ENCODE results near the gene DDX27. TPM values are rescaled to one million over a fixed set of nuclear protein-coding genes. Genes with fewer than 3 reads are reported as not detected.

The DDX27 gene
- total and polyA plus RNA-seq, 9 of the 15 experiments (the other 6 are each of a cell fraction or from before 2014, with no cell fraction given): 17.9 to 79.3 (median 57.0) TPM

GRCh38 chr20:49281913-49282467, 62.8 kb downstream of the DDX27 start (continued):
- TF ChIP-seq PKNOX1 (IDR thresholded peaks at IDR 0.05) (no peak), HMGXB4 (CRISPR knock-in tag; IDR thresholded peaks at IDR 0.05) (0 out of 2 replicates have a peak, but pooled peaks have one; percentile 28), MTA2 (IDR thresholded peaks at IDR 0.05; ENCODE audit: low read depth) (no peak), GABPB2 (CRISPR knock-in tag; conservative IDR thresholded peaks at IDR 0.05) (no peak), CSDE1 (IDR thresholded peaks at IDR 0.05) (no peak), CBFA2T2 (conservative IDR thresholded peaks at IDR 0.05) (no peak), HES1 (IDR thresholded peaks at IDR 0.05; ENCODE audit: low read depth) (no peak), ADNP (tag; IDR thresholded peaks at IDR 0.05) (no peak), NELFE (IDR thresholded peaks at IDR 0.05; ENCODE audit: insufficient read depth, insufficient read length) (no peak), NFE2 (IDR thresholded peaks at IDR 0.05; ENCODE audit: low read depth) (no peak), SNIP1 (IDR thresholded peaks at IDR 0.05; ENCODE audit: low read depth) (no peak), BCL6 (CRISPR knock-in tag; IDR thresholded peaks at IDR 0.05) (no peak), NKRF (IDR thresholded peaks at IDR 0.05; ENCODE audit: borderline replicate concordance) (0 out of 2 replicates have a peak, but pooled peaks have one; percentile 11), ZNF785 (CRISPR knock-in tag; IDR thresholded peaks at IDR 0.05) (no peak), MCM2 (IDR thresholded peaks at IDR 0.05; ENCODE audit: low read depth) (no peak), ELK1 (CRISPR knock-in tag; IDR thresholded peaks at IDR 0.05) (no peak), ATF4 (CRISPR knock-in tag; IDR thresholded peaks at IDR 0.05) (no peak), CBX8 (IDR thresholded peaks at IDR 0.05; ENCODE audit: borderline replicate concordance, extremely low read depth, low read depth, low read length, poor library complexity, severe bottlenecking) (no peak)
- TF ChIP-seq, protein P1, sequence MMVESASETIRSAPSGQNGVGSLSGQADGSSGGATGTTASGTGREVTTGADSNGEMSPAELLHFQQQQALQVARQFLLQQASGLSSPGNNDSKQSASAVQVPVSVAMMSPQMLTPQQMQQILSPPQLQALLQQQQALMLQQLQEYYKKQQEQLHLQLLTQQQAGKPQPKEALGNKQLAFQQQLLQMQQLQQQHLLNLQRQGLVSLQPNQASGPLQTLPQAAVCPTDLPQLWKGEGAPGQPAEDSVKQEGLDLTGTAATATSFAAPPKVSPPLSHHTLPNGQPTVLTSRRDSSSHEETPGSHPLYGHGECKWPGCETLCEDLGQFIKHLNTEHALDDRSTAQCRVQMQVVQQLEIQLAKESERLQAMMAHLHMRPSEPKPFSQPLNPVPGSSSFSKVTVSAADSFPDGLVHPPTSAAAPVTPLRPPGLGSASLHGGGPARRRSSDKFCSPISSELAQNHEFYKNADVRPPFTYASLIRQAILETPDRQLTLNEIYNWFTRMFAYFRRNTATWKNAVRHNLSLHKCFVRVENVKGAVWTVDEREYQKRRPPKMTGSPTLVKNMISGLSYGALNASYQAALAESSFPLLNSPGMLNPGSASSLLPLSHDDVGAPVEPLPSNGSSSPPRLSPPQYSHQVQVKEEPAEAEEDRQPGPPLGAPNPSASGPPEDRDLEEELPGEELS (CRISPR knock-in tag; IDR thresholded peaks at IDR 0.05; ENCODE audit: borderline replicate concordance): no peak
